ENCODE data around the gene TMOD1.

GRCh38 chr9:97501972-97502221 is 431 bp downstream of the TMOD1 start:
- TF ChIP-seq POLR2AphosphoS5 (IDR thresholded peaks at IDR 0.05): no peak
- no peak for TF ChIP-seq CTCF (IDR thresholded peaks at IDR 0.05)
- TF ChIP-seq POLR2A (IDR thresholded peaks at IDR 0.05): no peak
